Osteoblast (primary cell): ENCODE measurements around the gene POLRMT. TPM values are rescaled to one million over a fixed set of nuclear protein-coding genes. Genes with fewer than 3 reads are reported as not detected.
"Not testable (repeated sequence)": the region's sequence is repeated elsewhere in the genome, so short reads cannot be mapped to it uniquely, and the experiment has no call there.

Experiments used
- DNase-seq: peaks from one replicate; pipeline ENCODE4 v3.0.0; 2011; ENCODE audit warnings: low spot score, mixed read lengths; ENCODE audit not compliant: insufficient read length; ENCODE audit errors: missing footprints
- H2AFZ ChIP-seq: 2 replicates; pipeline ENCODE4 v1.6.0; 2011; ENCODE audit warnings: mild to moderate bottlenecking, low read length
- H3K27ac ChIP-seq: 2 replicates; pipeline ENCODE4 v1.5.1; 2011; ENCODE audit warnings: mild to moderate bottlenecking, low read depth, low read length, moderate library complexity
- H3K27me3 ChIP-seq: 2 replicates; pipeline ENCODE4 v1.6.0; 2012; ENCODE audit warnings: mild to moderate bottlenecking, control low read depth, inconsistent platforms, low read length, moderate library complexity; ENCODE audit not compliant: insufficient read depth
- H3K36me3 ChIP-seq: 2 replicates; pipeline ENCODE4 v1.5.1; 2011; ENCODE audit warnings: mild to moderate bottlenecking, low read length, control low read depth, moderate library complexity; ENCODE audit not compliant: insufficient read depth
- H3K4me1 ChIP-seq: 2 replicates; pipeline ENCODE4 v1.5.1; 2011; ENCODE audit warnings: mild to moderate bottlenecking, low read length, control low read depth, moderate library complexity; ENCODE audit not compliant: insufficient read depth
- H3K4me2 ChIP-seq: 2 replicates; pipeline ENCODE4 v1.6.0; 2011; ENCODE audit warnings: mild to moderate bottlenecking, low read length; ENCODE audit not compliant: insufficient read depth
- H3K4me3 ChIP-seq: fragments of 200-600 bp; sonication (generic); 3 replicates; pipeline ENCODE4 v1.5.1; 2012; ENCODE audit warnings: mild to moderate bottlenecking, low read length, inconsistent platforms; ENCODE audit not compliant: insufficient read depth
- H3K79me2 ChIP-seq: 2 replicates; pipeline ENCODE4 v1.6.0; 2012; ENCODE audit warnings: mild to moderate bottlenecking, low read length, control low read depth, inconsistent platforms; ENCODE audit not compliant: insufficient read depth
- H3K9me3 ChIP-seq: 2 replicates; pipeline ENCODE4 v1.5.1; 2011; ENCODE audit warnings: low read depth, low read length, control low read depth
- H4K20me1 ChIP-seq: 2 replicates; pipeline ENCODE4 v1.6.0; 2012; ENCODE audit warnings: mild to moderate bottlenecking, low read length, control low read depth; ENCODE audit not compliant: insufficient read depth
- CTCF ChIP-seq: IDR thresholded peaks from 2 replicates; pipeline ENCODE4 v1.5.1; 2011; ENCODE audit warnings: mild to moderate bottlenecking, low read depth, low read length, moderate library complexity; ENCODE audit errors: extremely low read depth
- total RNA-seq: library from RNA; depleted of rRNA; stranded (reverse); fragments of >200 nt; gene quantifications from 2 replicates; pipeline ENCODE4 v1.2.3, GENCODE V29; 2012

POLRMT gene
- total RNA-seq, 1 donor: 16.6 TPM

- Histone ChIP-seq H3K79me2 (peaks cover 9% of the 10 kb centered on the region), H3K4me1 (peaks cover 12% of the 10 kb centered on the region), H3K4me2 (peak overlapping the region; percentile 57), H4K20me1 (peaks cover 12% of the 10 kb centered on the region), H3K9me3 (no peaks in the 10 kb centered on the region), H3K4me3 (peak overlapping the region; percentile 75), H2AFZ (no peak overlapping the region), H3K27ac (no peak overlapping the region), H3K27me3 (no peaks in the 10 kb centered on the region), H3K36me3 (no peaks in the 10 kb centered on the region)
- DNase-seq: no peak
- TF ChIP-seq CTCF: no peak
These were observed 42.6 kb upstream of the POLRMT start for GRCh38 chr19:676007-676338.

- no peak for TF ChIP-seq CTCF
- Histone ChIP-seq H3K9me3 (no peaks in the 10 kb centered on the region), H3K79me2 (peaks cover 8% of the 10 kb centered on the region), H2AFZ (no peak overlapping the region), H4K20me1 (peaks cover 12% of the 10 kb centered on the region), H3K27me3 (no peaks in the 10 kb centered on the region), H3K4me3 (no peak overlapping the region), H3K4me2 (no peak overlapping the region), H3K4me1 (peaks cover 11% of the 10 kb centered on the region), H3K27ac (no peak overlapping the region), H3K36me3 (no peaks in the 10 kb centered on the region)
- peak; percentile 90 for DNase-seq
These were observed 41.2 kb upstream of the POLRMT start for GRCh38 chr19:674282-675151.

- Histone ChIP-seq H3K4me3 (no peak overlapping the region), H3K36me3 (no peaks in the 10 kb centered on the region), H3K4me1 (no peaks in the 10 kb centered on the region), H2AFZ (no peak overlapping the region), H3K9me3 (no peaks in the 10 kb centered on the region), H3K27me3 (no peaks in the 10 kb centered on the region), H3K79me2 (no peaks in the 10 kb centered on the region), H3K4me2 (no peak overlapping the region), H3K27ac (no peak overlapping the region), H4K20me1 (no peaks in the 10 kb centered on the region)
- no peak for TF ChIP-seq CTCF
- peak; percentile 88 for DNase-seq
These were observed 37.3 kb upstream of the POLRMT start for GRCh38 chr19:670609-671075.

DNA sequence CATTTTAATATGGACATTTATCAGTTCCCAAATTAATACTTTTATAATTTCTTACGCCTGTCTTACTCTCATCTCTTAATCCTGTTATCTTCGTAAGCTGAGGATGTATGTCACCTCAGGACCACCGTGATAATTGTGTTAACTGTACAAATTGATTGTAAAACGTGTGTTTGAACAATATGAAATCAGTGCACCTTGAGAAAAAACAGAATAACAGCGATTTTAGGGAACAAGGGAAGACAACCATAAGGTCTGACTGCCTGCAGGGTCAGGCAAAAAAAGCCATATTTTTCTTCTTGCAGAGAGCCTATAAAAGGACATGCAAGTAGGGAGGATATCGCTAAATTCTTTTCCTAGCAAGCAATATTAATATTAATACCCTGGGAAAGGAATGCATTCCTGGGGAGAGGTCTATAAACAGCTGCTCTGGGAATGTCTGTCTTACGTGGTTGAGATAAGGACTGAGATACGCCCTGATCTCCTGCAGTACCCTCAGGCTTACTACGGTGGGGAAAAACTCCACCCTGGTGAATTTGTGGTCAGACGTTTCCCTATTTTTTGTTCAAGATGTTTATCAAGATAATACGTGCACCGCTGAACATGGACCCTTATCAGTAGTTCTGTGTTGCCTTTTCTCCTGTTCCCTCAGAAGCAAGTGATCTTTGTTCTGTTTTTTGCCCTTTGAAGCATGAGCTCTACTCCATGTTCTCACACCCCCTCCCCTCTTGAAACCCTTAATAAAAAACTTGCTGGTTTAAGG lies 35.5 kb upstream of the POLRMT start:
- H3K4me1 ChIP-seq, H3K36me3 ChIP-seq, H3K27me3 ChIP-seq, H4K20me1 ChIP-seq, H2AFZ ChIP-seq, DNase-seq, H3K27ac ChIP-seq, H3K9me3 ChIP-seq, H3K4me3 ChIP-seq, H3K4me2 ChIP-seq, H3K79me2 ChIP-seq: not testable (repeated sequence)

- not testable (repeated sequence) for H3K4me3 ChIP-seq, H3K9me3 ChIP-seq, H3K27ac ChIP-seq, DNase-seq, H3K79me2 ChIP-seq, H3K36me3 ChIP-seq, H3K27me3 ChIP-seq, H2AFZ ChIP-seq, H3K4me1 ChIP-seq, H3K4me2 ChIP-seq, H4K20me1 ChIP-seq
These were observed 33.7 kb upstream of the POLRMT start for GRCh38 chr19:666985-667573.
